Ishikawa (cell line): ENCODE data around the gene TMEM255B.

Source experiments
- CEBPB ChIP-seq: IDR thresholded peaks from 2 replicates; pipeline ENCODE4 v1.6.1; 2012
- CREB1 ChIP-seq: IDR thresholded peaks from 2 replicates; pipeline ENCODE4 v1.6.1; 2012; ENCODE audit warnings: low read depth
- EGR1 ChIP-seq: IDR thresholded peaks from 2 replicates; pipeline ENCODE4 v1.6.1; 2012
- EP300 ChIP-seq: IDR thresholded peaks from 2 replicates; pipeline ENCODE4 v1.6.1; 2012; ENCODE audit warnings: borderline replicate concordance
- FOXM1 ChIP-seq: IDR thresholded peaks from 2 replicates; pipeline ENCODE4 v1.6.1; 2012; ENCODE audit warnings: low read depth, borderline replicate concordance
- MAX ChIP-seq: IDR thresholded peaks from 2 replicates; pipeline ENCODE4 v1.6.1; 2012
- RAD21 ChIP-seq: IDR thresholded peaks from 2 replicates; pipeline ENCODE4 v1.6.1; 2012; ENCODE audit warnings: low read depth
- TEAD4 ChIP-seq: IDR thresholded peaks from 2 replicates; pipeline ENCODE4 v1.6.1; 2012
- USF1 ChIP-seq: IDR thresholded peaks from 2 replicates; pipeline ENCODE4 v1.6.1; 2012
- YY1 ChIP-seq: IDR thresholded peaks from 2 replicates; pipeline ENCODE4 v1.6.1; 2012; ENCODE audit warnings: low read depth
- ZBTB7A ChIP-seq: IDR thresholded peaks from 2 replicates; pipeline ENCODE4 v1.6.1; 2012; ENCODE audit warnings: low read depth

- TF ChIP-seq EGR1, result no peak
- no peak; the same call in 1 of the 2 replicates for TF ChIP-seq RAD21
- no peak for TF ChIP-seq TEAD4
- peak; percentile 96 for TF ChIP-seq MAX
- no peak for TF ChIP-seq FOXM1
- TF ChIP-seq CEBPB, result no peak
- no peak for TF ChIP-seq USF1
- TF ChIP-seq YY1, result no peak
- TF ChIP-seq ZBTB7A, result no peak
- TF ChIP-seq EP300, result no peak
- no peak for TF ChIP-seq CREB1
Measured at GRCh38 chr13:113848431-113849260, 89.6 kb downstream of the TMEM255B start.
